ENCODE measurements around the gene SAMD4A.

Gene SAMD4A

DNA sequence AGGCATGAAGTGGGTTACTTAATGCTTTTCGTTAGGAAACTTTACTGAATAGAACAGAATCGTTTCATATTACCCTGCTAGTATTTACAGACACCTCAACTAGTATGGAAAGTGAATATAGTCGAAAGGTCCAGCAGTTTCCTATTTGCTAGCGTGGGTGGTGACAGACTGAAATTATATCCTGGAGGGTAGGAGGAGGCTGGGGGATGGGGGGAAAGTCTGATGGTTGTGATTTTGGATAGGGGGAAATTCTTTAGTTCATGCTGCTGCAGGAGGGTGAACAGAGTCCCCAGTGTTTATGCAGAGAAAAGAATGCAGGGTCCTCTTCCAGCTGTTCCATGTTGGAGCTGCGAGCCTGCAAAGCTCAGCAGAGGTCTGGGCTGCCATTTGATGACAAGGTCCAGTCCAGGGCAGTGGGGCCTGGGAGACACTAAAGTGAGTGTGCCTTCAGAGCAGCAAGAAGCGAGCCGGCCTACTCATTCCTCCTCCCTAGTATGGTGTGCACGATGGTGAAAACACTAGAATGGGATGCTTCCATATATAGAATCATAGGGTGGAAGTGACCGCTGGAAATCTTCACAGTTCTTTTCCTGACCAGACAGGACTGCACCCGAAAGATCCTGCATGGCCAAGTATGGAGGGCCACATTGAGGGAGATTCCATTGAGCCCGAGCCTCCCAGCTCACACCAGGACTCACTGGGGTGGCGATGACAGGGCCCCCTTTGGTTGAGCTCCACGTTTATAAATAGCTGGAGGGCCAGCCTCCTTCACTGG is 2.1 kb downstream of the SAMD4A start:
- no peaks in the 10 kb centered on the region for H3K9me3 ChIP-seq (ENCODE audit: low read depth, low read length)
- H3K9ac ChIP-seq (ENCODE audit: insufficient read length), result no peak overlapping the region
- no peak for DNase-seq (ENCODE audit: low read depth, low spot score)
- H3K36me3 ChIP-seq (ENCODE audit: insufficient read depth, low read length), result no peaks in the 10 kb centered on the region
- no peak overlapping the region for H3K27ac ChIP-seq
- no peak overlapping the region for H3K4me3 ChIP-seq
- TF ChIP-seq EZH2 (IDR thresholded peaks at IDR 0.05), result no peak
- no peak for TF ChIP-seq FOXP2 (optimal IDR thresholded peaks at IDR 0.05; ENCODE audit: control extremely low read depth, extremely low read length, insufficient read depth)

GRCh38 chr14:54570047-54570446 is 3.1 kb downstream of the SAMD4A start:
- H3K27ac ChIP-seq, result no peak overlapping the region
- no peaks in the 10 kb centered on the region for H3K36me3 ChIP-seq (ENCODE audit: insufficient read depth, low read length)

GRCh38 chr14:54570631-54571415 is 3.9 kb downstream of the SAMD4A start:
- Histone ChIP-seq H3K4me3 (no peak overlapping the region), H3K27ac (no peak overlapping the region), H3K9ac (ENCODE audit: insufficient read length) (no peak overlapping the region), H3K36me3 (ENCODE audit: insufficient read depth, low read length) (no peaks in the 10 kb centered on the region), H3K9me3 (ENCODE audit: low read depth, low read length) (no peaks in the 10 kb centered on the region)
- TF ChIP-seq FOXP2 (optimal IDR thresholded peaks at IDR 0.05; ENCODE audit: control extremely low read depth, extremely low read length, insufficient read depth) (no peak), EZH2 (IDR thresholded peaks at IDR 0.05) (no peak), POLR2AphosphoS5 (IDR thresholded peaks at IDR 0.05; ENCODE audit: borderline replicate concordance, low read depth, low read length) (no peak)
- no peak for DNase-seq (ENCODE audit: low read depth, low spot score)

More at GRCh38 chr14:54570047-54570446, 3.1 kb downstream of the SAMD4A start:
- H3K4me3 ChIP-seq, result no peak overlapping the region
- no peaks in the 10 kb centered on the region for H3K9me3 ChIP-seq (ENCODE audit: low read depth, low read length)
- H3K9ac ChIP-seq (ENCODE audit: insufficient read length), result no peak overlapping the region
- no peak for DNase-seq (ENCODE audit: low read depth, low spot score)
- no peak for TF ChIP-seq POLR2AphosphoS5 (IDR thresholded peaks at IDR 0.05; ENCODE audit: borderline replicate concordance, low read depth, low read length)
- TF ChIP-seq EZH2 (IDR thresholded peaks at IDR 0.05), result no peak
- TF ChIP-seq FOXP2 (optimal IDR thresholded peaks at IDR 0.05; ENCODE audit: control extremely low read depth, extremely low read length, insufficient read depth), result no peak

GRCh38 chr14:54572316-54572715 is 5.4 kb downstream of the SAMD4A start:
- Histone ChIP-seq H3K9ac (ENCODE audit: insufficient read length) (no peak overlapping the region), H3K36me3 (ENCODE audit: insufficient read depth, low read length) (no peaks in the 10 kb centered on the region), H3K27ac (no peak overlapping the region), H3K9me3 (ENCODE audit: low read depth, low read length) (no peaks in the 10 kb centered on the region), H3K4me3 (no peak overlapping the region)
- no peak for TF ChIP-seq POLR2AphosphoS5 (IDR thresholded peaks at IDR 0.05; ENCODE audit: borderline replicate concordance, low read depth, low read length)
- TF ChIP-seq EZH2 (IDR thresholded peaks at IDR 0.05), result no peak
- TF ChIP-seq FOXP2 (optimal IDR thresholded peaks at IDR 0.05; ENCODE audit: control extremely low read depth, extremely low read length, insufficient read depth), result no peak
- DNase-seq (ENCODE audit: low read depth, low spot score), result no peak

DNA sequence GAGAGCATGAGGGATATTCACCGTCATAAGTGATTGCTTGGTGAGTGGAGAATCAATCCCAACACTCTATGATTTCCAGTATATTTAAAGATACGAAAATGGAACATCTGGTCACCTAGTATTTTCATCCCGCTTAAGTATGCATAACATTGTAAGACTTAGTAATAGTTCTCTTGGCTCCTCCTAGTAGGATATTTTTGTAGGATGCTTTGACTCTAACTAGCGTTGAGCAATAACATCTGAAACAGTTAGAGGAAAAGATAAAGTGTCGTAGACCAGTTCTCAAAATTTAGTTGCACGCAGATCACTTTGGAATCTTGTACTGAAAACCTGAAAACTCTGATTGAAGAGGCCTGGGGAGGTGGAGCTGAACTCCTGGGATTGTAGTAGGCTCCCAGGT is 7.6 kb downstream of the SAMD4A start:
- DNase-seq (ENCODE audit: low read depth, low spot score), result no peak
- Histone ChIP-seq H3K9me3 (ENCODE audit: low read depth, low read length) (no peaks in the 10 kb centered on the region), H3K9ac (ENCODE audit: insufficient read length) (no peak overlapping the region), H3K4me3 (no peak overlapping the region), H3K27ac (no peak overlapping the region), H3K36me3 (ENCODE audit: insufficient read depth, low read length) (no peaks in the 10 kb centered on the region)
- TF ChIP-seq EZH2 (IDR thresholded peaks at IDR 0.05) (no peak), POLR2AphosphoS5 (IDR thresholded peaks at IDR 0.05; ENCODE audit: borderline replicate concordance, low read depth, low read length) (no peak), FOXP2 (optimal IDR thresholded peaks at IDR 0.05; ENCODE audit: control extremely low read depth, extremely low read length, insufficient read depth) (no peak)

DNA sequence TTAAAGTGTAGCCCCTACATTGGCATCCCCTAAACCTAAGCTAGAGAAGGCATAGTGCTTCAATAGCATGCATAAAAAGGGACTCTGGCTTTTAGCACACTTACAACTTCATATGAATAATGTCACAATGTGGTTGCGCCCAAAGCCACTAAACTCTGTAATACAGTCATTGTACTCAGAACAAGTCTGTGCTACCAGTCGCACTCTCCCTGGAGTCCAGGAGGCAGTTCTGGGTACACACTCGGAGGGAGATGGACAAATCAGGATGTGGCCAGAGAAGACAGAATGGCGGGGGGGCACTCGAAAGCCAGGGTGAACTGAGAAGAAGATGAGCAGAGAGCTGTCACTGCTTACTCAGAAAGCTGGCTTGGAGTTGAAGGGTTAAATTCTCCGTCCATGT is 10.6 kb downstream of the SAMD4A start:
- TF ChIP-seq FOXP2 (optimal IDR thresholded peaks at IDR 0.05; ENCODE audit: control extremely low read depth, extremely low read length, insufficient read depth), result no peak
- no peak for TF ChIP-seq EZH2 (IDR thresholded peaks at IDR 0.05)
- TF ChIP-seq POLR2AphosphoS5 (IDR thresholded peaks at IDR 0.05; ENCODE audit: borderline replicate concordance, low read depth, low read length), result no peak
- Histone ChIP-seq H3K9ac (ENCODE audit: insufficient read length) (no peak overlapping the region), H3K4me3 (no peak overlapping the region), H3K9me3 (ENCODE audit: low read depth, low read length) (no peaks in the 10 kb centered on the region), H3K36me3 (ENCODE audit: insufficient read depth, low read length) (no peaks in the 10 kb centered on the region), H3K27ac (no peak overlapping the region)
- DNase-seq (ENCODE audit: low read depth, low spot score), result no peak

DNA sequence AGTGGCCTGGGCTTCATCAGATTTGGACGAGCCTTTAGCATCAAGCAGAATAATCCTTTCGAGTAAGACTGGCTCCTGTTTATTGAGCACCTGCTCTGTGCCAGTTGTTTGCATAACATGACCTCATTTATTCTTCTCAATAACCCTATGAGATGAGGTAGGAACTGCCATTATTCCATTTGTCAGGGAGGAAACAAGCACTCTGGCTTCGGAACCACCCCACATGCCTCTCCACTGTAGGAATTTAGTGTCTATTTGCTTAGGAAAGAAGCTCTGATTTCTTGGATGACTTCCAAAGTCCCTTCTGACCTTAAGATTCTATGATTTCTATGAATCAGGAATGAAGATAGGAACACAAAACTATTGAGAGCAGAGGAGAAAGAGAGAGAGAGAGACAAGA is 11.0 kb downstream of the SAMD4A start:
- Histone ChIP-seq H3K27ac (no peak overlapping the region), H3K9me3 (ENCODE audit: low read depth, low read length) (no peaks in the 10 kb centered on the region), H3K36me3 (ENCODE audit: insufficient read depth, low read length) (no peaks in the 10 kb centered on the region), H3K9ac (ENCODE audit: insufficient read length) (no peak overlapping the region), H3K4me3 (no peak overlapping the region)
- TF ChIP-seq EZH2 (IDR thresholded peaks at IDR 0.05) (no peak), POLR2AphosphoS5 (IDR thresholded peaks at IDR 0.05; ENCODE audit: borderline replicate concordance, low read depth, low read length) (no peak), FOXP2 (optimal IDR thresholded peaks at IDR 0.05; ENCODE audit: control extremely low read depth, extremely low read length, insufficient read depth) (no peak)
- DNase-seq (ENCODE audit: low read depth, low spot score), result no peak

DNA sequence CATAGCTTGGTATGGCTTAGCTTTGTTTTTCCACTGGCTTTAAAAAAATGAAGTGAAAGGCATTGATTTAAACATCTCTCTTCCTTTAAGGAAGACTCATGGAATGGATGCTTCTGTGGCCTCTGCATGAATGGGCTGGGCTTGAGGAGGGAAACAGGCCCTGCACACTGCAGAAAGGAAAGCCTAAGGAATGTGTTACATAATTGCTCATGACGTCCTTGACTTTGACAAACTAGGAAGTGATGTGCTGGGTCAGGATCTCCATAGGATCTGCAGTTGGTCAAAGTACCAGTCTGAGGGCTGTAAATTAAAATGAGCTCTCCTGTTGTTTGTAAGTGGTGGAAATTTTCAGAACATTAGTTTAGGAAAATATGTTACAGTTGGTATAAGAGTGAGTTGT is 12.7 kb downstream of the SAMD4A start:
- Histone ChIP-seq H3K9me3 (ENCODE audit: low read depth, low read length) (no peaks in the 10 kb centered on the region), H3K9ac (ENCODE audit: insufficient read length) (no peak overlapping the region), H3K27ac (no peak overlapping the region), H3K4me3 (no peak overlapping the region), H3K36me3 (ENCODE audit: insufficient read depth, low read length) (no peaks in the 10 kb centered on the region)
- TF ChIP-seq EZH2 (IDR thresholded peaks at IDR 0.05) (no peak), POLR2AphosphoS5 (IDR thresholded peaks at IDR 0.05; ENCODE audit: borderline replicate concordance, low read depth, low read length) (no peak), FOXP2 (optimal IDR thresholded peaks at IDR 0.05; ENCODE audit: control extremely low read depth, extremely low read length, insufficient read depth) (no peak)
- DNase-seq (ENCODE audit: low read depth, low spot score), result no peak
